Transverse colon (tissue), 3 donors: ENCODE results near the gene OR5AN1.

Experiments used
- CTCF ChIP-seq, 5 experiments: fragments of 200-600 bp in 3 of 5; fragments of 450-650 bp in 2 of 5; sonication (generic) in 3 of 5; IDR thresholded peaks; 1 replicate in 2 of 5; 2 replicates in 3 of 5; pipeline ENCODE4 v1.5.1; 2016 to 2017; ENCODE audit warnings: antibody characterized with exemption in 5 of 5, inconsistent platforms in 3 of 5, mild to moderate bottlenecking in 2 of 5, moderate library complexity in 1 of 5
- POLR2A ChIP-seq: fragments of 450-650 bp; IDR thresholded peaks from one replicate; pipeline ENCODE4 v1.6.1; 2016; ENCODE audit warnings: antibody characterized with exemption, mild to moderate bottlenecking, moderate library complexity

DNA sequence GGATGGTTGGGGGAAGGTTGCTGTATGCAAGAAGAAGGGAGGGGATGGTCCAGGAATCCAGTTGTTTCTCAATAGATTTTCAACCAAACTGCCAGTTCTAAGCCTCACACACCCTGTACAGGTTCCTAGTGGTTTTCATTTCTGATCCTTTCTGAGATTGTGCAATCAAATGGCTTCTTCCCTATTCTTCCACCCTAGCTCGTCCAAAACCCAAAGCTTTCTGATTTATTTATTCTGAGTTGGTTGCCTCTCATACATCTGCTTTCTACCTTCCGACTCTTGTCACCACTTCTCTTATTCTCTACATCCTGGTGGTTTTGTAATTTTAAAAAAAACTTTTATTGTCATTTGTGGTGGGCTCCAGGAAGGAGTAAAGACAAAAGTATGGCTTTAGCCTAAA, 55.0 kb downstream of the OR5AN1 start:
- TF ChIP-seq CTCF (IDR thresholded peaks at IDR 0.05) (no peak), POLR2A (no peak)
